DND-41 (cell line): ENCODE measurements around the gene SERINC4.

Source experiments
- EZH2 ChIP-seq: IDR thresholded peaks from 3 replicates; pipeline ENCODE4 v1.6.1; 2012; ENCODE audit warnings: borderline replicate concordance, low read depth, mild to moderate bottlenecking, moderate library complexity, low read length, inconsistent platforms; ENCODE audit not compliant: severe bottlenecking
- TF ChIP-seq, protein P1 (sequence below): IDR thresholded peaks from 2 replicates; pipeline ENCODE4 v1.5.1; 2012; ENCODE audit warnings: borderline replicate concordance, low read length, moderate library complexity, mild to moderate bottlenecking; ENCODE audit not compliant: poor library complexity, severe bottlenecking; ENCODE audit errors: extremely low read depth

DNA sequence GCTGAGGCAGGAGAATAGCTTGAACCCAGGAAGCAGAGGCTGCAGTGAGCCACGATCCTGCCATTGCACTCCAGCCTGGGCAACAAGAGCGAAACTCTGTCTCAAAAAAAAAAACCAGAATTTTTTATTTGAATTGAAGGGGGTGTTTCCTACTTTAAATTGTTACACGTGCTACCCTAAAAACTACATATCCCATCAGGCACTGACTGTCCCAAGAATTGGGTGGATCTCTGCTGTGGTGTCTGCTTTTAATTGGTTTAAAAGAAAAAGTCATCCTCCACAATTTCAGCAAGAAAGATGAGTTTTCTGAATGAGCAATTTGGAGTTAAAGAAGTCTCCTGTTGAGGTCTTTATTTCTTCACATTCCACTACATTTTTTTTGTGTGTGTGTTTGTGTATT, 51.6 kb downstream of the SERINC4 start:
- TF ChIP-seq, protein P1, sequence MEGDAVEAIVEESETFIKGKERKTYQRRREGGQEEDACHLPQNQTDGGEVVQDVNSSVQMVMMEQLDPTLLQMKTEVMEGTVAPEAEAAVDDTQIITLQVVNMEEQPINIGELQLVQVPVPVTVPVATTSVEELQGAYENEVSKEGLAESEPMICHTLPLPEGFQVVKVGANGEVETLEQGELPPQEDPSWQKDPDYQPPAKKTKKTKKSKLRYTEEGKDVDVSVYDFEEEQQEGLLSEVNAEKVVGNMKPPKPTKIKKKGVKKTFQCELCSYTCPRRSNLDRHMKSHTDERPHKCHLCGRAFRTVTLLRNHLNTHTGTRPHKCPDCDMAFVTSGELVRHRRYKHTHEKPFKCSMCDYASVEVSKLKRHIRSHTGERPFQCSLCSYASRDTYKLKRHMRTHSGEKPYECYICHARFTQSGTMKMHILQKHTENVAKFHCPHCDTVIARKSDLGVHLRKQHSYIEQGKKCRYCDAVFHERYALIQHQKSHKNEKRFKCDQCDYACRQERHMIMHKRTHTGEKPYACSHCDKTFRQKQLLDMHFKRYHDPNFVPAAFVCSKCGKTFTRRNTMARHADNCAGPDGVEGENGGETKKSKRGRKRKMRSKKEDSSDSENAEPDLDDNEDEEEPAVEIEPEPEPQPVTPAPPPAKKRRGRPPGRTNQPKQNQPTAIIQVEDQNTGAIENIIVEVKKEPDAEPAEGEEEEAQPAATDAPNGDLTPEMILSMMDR: no peak
- no peak for TF ChIP-seq EZH2
